ENCODE results near the gene MBP.
"Not testable (repeated sequence)": the region's sequence is repeated elsewhere in the genome, so short reads cannot be mapped to it uniquely, and the experiment has no call there.

The MBP gene

DNA sequence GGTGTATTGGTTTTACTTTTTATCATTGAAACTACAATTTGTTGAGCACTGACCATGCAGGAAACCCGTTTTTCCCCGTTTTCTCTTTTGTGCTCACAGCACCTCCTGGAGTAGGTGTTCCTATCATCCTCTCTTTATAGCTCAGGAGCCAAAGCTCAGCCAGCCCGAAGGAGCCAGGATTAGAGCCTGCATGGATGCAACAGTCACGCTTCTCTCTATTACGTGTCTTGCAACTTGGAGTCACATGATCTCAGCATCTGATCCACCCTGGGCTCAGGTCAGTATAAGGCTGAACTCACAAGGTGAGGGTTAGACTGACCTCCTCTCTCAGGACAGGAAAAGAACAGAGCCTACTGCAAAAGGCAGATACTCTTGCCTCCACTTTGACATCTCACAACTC is 150.5 kb downstream of the MBP start:
- no peak for DNase-seq

- no peak for DNase-seq
These were observed 151.1 kb downstream of the MBP start for GRCh38 chr18:76981396-76981968.

DNA sequence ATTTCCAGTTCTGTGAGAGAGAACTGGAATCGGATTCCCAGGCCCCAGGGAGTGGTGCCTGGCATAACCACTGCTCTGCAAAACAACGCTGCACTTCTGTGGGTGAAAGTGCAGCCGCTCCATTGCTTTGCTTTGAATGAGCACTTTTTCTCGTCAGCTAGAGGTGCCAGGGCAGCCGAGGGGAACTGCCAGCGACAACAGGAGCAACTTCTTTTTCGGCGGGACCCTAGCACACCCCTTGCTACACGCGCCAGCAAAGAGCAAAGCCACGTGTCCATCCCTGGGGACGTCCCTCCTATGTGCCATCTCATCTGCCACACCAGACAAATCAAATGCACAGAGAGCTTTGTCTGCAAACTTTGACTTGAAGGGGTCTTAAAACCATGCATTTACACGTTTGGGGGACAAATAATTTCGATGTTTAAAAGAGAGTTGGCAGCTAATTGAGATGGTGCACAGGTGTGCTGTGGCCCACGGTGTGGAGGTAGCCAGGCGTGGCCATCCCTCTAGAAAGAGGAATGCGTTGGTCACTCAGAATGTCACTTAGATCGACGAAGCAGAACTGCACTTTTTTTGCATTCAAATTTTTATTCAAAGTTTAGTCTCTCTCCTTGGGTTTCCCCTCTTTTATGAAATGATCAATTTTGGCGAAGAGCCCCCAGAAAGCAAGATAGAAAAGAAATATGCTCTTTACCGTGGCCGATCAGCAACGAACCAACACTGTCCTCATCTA is 151.8 kb downstream of the MBP start:
- no peak for DNase-seq

GRCh38 chr18:76979906-76980305 is 152.7 kb downstream of the MBP start:
- no peak for DNase-seq

- no peak for DNase-seq
These were observed 153.4 kb downstream of the MBP start for GRCh38 chr18:76979111-76979751.

DNA sequence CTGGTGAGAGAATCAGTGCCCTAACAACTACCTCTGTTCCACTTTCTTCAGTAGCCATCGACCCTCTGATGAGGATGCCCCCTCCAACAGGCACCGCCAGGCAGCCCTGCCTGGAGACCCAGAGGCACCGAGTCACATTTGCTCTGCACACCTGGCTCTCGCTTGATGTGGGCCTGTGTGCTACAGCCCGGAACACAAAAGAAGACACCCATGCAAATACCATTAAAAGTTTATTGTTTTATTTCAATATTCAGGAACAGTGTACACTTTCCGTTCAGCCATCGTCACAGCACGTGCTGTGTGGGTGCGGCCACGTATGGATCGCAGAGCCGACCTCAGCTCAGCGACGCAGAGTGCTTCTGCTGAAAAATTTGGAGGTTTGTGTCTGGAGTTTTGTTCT is 154.0 kb downstream of the MBP start:
- no peak for DNase-seq

DNA sequence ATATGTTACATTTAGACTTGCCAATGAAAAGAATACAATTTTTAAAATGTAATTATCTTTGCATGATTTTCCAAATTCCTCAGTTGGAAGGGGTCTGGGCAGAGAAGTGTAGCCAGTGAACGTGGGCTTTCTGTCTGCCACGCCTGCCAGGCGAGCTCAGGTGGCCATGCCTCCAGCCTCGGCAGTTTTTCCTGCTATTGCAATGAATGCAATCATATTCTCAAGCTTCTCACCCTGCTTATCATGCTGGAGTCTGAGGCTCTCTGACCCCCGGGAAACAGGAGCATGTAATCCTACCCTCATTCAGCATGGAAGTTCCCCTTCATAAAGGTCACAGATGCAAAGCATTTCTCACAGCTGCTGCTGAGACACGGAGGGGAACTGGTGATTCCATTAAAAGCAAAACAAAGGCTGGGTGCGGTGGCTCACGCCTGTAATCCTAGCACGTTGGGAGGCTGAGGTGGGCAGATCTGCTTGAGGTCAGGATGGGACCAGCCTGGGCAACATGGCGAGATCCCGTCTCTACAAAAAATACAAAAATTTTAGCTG is 154.8 kb downstream of the MBP start:
- DNase-seq: no peak

DNA sequence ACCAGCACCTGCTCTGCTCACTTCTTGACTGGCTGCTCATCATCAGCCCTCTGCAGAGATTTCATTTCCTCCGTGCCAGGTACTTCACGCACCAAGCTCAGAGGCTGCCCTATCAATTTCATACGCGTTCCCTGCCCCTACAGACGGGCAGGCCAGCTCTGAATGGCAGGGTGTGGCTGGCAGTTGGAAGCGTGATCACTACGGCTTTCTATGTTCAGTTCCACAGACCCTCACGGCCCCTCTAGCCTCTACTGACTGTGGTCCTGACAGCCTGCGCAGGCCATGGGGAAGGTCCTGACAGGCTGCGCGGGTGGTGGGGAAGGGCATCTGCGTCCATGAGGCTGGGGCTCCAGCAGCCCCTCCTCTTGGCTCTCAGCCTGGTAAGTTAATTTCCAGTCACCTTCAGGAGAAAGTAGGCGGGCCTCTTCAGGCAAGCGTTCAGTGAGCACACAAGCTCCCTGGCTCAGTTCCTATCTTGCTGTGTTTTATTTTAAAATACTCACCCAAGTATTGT is 155.4 kb downstream of the MBP start:
- DNase-seq: peak; percentile 66

- no peak for DNase-seq
These were observed 156.9 kb downstream of the MBP start for GRCh38 chr18:76975577-76976110.

DNA sequence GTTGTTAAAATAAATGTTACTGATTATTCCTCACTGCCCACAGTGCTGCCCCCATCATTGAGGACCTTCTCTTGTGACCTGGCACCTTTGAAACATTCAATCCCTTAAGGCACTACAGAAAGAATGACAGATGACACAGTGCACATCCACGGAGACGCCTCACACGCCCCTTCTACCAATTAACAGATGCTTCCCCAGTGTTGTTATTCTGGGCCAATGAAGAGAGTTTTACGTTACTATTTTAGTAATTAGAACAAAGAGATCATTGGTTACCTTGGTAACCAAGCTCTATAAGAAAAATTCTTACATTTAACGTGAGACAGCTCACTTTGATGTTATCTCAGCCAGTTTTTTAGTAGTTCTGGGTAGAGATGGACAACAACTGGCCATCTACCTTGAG is 158.2 kb downstream of the MBP start:
- DNase-seq: no peak

GRCh38 chr18:76973520-76974266 is 158.9 kb downstream of the MBP start:
- no peak for DNase-seq

- no peak for DNase-seq
These were observed 159.6 kb downstream of the MBP start for GRCh38 chr18:76972846-76973519.

GRCh38 chr18:76972241-76972640 is 160.3 kb downstream of the MBP start:
- no peak for DNase-seq

DNA sequence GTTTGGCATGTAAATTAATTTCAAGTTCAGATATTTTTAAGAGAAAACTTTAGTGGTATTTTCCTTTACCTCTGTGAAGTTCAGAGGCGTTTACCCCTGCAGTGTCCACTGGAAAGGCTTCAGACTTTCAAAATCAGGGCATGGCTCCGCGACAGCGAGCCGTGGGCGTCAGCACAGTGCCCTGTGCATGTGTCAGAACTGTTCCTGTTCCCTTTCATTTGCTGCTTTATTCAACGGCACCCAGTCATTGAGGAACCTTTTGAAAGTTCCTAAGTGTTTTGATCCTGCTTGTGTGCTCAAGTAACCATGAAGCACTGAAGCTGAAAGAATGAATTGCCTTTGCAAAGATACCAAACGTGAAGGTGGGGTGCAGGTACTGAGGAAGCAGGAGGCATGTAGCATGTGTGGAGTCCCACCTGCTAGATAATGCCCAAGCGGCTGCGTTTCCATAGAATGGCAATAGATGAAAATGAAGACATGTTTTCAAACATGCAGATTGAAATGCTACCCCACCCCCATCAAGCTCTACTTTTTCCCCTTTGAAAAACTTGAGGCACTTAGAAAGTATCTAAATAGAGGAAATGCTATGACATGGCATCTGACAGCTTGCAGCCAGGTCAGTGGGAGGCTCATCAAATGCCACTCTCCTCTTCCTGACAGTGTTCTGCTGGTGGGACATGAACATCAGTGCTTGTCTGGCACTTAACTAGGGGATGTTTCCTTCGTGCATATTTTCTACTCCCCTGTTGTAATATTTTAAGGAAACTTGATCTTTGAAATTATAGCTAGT is 161.6 kb downstream of the MBP start:
- no peak for DNase-seq

- no peak for DNase-seq
These were observed 164.7 kb downstream of the MBP start for GRCh38 chr18:76967721-76968472.

- DNase-seq: not testable (repeated sequence)
These were observed 165.3 kb downstream of the MBP start for GRCh38 chr18:76967299-76967698.

GRCh38 chr18:76965555-76966151 is 166.9 kb downstream of the MBP start:
- DNase-seq: peak; percentile 63

DNA sequence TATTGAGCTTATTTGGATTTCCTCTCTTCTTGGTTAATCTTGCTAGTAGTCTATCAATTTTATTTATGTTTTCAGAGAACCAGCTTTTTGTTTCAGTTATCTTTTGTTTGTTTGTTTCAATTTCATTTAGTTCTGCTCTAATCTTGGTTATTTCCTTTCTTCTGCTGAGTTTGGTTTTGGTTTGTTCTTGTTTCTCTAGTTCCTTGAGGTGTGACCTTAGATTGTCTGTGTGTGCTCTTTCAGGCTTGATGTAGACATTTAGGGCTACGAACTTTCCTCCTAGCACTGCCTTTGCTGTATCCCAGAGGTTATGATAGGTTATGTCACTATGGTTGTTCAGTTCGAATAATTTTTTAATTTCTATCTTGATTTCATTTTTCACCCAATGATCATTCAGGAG is 168.6 kb downstream of the MBP start:
- no peak for DNase-seq

- DNase-seq: no peak
These were observed 169.7 kb downstream of the MBP start for GRCh38 chr18:76962851-76963250.

DNA sequence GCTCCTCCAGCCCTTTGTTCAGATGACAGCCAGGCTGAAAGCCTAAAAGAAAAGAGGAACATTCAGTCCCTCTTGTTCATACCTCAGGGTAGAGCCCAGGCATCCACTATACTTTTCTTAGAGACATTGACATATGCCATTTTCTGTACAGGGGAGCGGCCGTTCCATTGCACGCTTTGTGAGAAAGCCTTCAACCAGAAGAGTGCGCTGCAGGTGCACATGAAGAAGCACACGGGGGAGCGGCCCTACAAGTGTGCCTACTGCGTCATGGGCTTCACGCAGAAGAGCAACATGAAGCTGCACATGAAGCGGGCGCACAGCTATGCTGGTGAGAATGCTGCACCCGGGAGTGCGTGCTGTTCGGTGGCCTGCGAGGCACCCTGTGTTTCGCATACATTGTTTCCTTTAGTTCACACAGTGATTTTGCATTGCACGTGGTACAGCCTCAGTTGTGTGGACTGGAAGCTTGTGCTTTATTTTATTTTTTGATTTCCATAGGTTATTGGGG is 172.0 kb downstream of the MBP start:
- no peak for DNase-seq
